IMR-90 (cell line): ENCODE results near the gene SOX1. TPM values are rescaled to one million over a fixed set of nuclear protein-coding genes. Genes with fewer than 3 reads are reported as not detected.

Experiments used
- ATAC-seq: fragments of 200-7000 bp; cut with Tn5 transposase; 2 replicates; pipeline ENCODE4 v1.9.1; 2020; ENCODE audit warnings: low read depth, mild to moderate bottlenecking, moderate library complexity
- BruUV-seq: library from RNA; stranded (reverse); fragments of 400-500 nt; replicated peaks from 2 replicates; lab custom pipeline; 2021; lab: Mats Ljungman, UMichigan
- CTCF ChIA-PET: fragments of 300-600 bp; formaldehyde crosslinking; extraction: SDS; loops from one replicate; lab custom pipeline; 2021; ENCODE audit warnings: antibody characterized with exemption; lab: Yijun Ruan, JAX
- POLR2A ChIA-PET: fragments of 300-600 bp; sonication (Branson Sonifier 250); formaldehyde crosslinking; loops from one replicate; lab custom pipeline; 2022; ENCODE audit warnings: antibody characterized with exemption; ENCODE audit not compliant: unreplicated experiment; lab: Charles Lee
- DNase-seq: peaks from one replicate; pipeline ENCODE4 v3.0.0; 2013
- H2AFZ ChIP-seq: replicated peaks from 2 replicates; pipeline ENCODE3; 2013; ENCODE audit warnings: low read length, mild to moderate bottlenecking; ENCODE audit not compliant: poor library complexity
- H2AK5ac ChIP-seq: 2 replicates; pipeline ENCODE4 v1.6.1; 2013; ENCODE audit warnings: low read depth, low read length, inconsistent platforms
- H2AK9ac ChIP-seq: replicated peaks from 2 replicates; pipeline ENCODE3; 2013; ENCODE audit warnings: mild to moderate bottlenecking, low read depth, low read length, moderate library complexity; ENCODE audit not compliant: poor library complexity
- H2BK120ac ChIP-seq: 2 replicates; pipeline ENCODE4 v1.6.1; 2013; ENCODE audit warnings: low read depth, low read length, inconsistent platforms
- H2BK15ac ChIP-seq: 3 replicates; pipeline ENCODE4 v1.6.1; 2013; ENCODE audit warnings: low read depth, low read length, inconsistent platforms
- H2BK20ac ChIP-seq: 2 replicates; pipeline ENCODE4 v1.6.1; 2013; ENCODE audit warnings: low read depth, mild to moderate bottlenecking, inconsistent platforms, low read length, moderate library complexity
- H2BK5ac ChIP-seq: 2 replicates; pipeline ENCODE4 v1.6.1; 2013; ENCODE audit warnings: mild to moderate bottlenecking, low read depth, low read length, inconsistent platforms; ENCODE audit not compliant: poor library complexity, severe bottlenecking
- H3K14ac ChIP-seq: replicated peaks from 2 replicates; pipeline ENCODE4 v1.6.1; 2013; ENCODE audit warnings: low read depth, low read length, inconsistent platforms
- H3K18ac ChIP-seq: 2 replicates; pipeline ENCODE4 v1.6.1; 2013; ENCODE audit warnings: low read depth, low read length, control low read depth
- H3K23ac ChIP-seq: 2 replicates; pipeline ENCODE4 v1.6.1; 2013; ENCODE audit warnings: low read depth, low read length, inconsistent platforms
- H3K27ac ChIP-seq: 2 replicates; pipeline ENCODE4 v1.5.1; 2013; ENCODE audit warnings: mild to moderate bottlenecking, control low read depth, low read length; ENCODE audit not compliant: insufficient read depth
- H3K27me3 ChIP-seq: 2 replicates; pipeline ENCODE4 v1.6.1; 2013; ENCODE audit warnings: low read length; ENCODE audit not compliant: control insufficient read depth, insufficient read depth
- H3K36me3 ChIP-seq: 2 replicates; pipeline ENCODE4 v1.6.1; 2013; ENCODE audit warnings: low read length, mixed read lengths; ENCODE audit not compliant: control insufficient read depth, insufficient read depth
- H3K4ac ChIP-seq: 2 replicates; pipeline ENCODE4 v1.6.1; 2013; ENCODE audit warnings: low read depth, low read length, inconsistent platforms
- H3K4me1 ChIP-seq: 2 replicates; pipeline ENCODE4 v1.6.1; 2013; ENCODE audit warnings: low read length, mixed read lengths; ENCODE audit not compliant: control insufficient read depth, insufficient read depth
- H3K4me2 ChIP-seq: 2 replicates; pipeline ENCODE4 v1.6.1; 2013; ENCODE audit warnings: low read depth, mild to moderate bottlenecking, control low read depth, low read length, moderate library complexity
- H3K4me3 ChIP-seq: 2 replicates; pipeline ENCODE4 v1.5.1; 2013; ENCODE audit warnings: low read depth, mild to moderate bottlenecking, control low read depth, low read length, moderate library complexity; ENCODE audit not compliant: insufficient read depth
- H3K56ac ChIP-seq: 2 replicates; pipeline ENCODE4 v1.6.1; 2013; ENCODE audit warnings: low read length, inconsistent platforms; ENCODE audit not compliant: insufficient read depth; ENCODE audit errors: extremely low read depth
- H3K79me1 ChIP-seq, 2 experiments: 2 replicates each; pipeline ENCODE4 v1.6.1; 2013; ENCODE audit warnings: low read length in 2 of 2, inconsistent platforms in 1 of 2, low read depth in 1 of 2
- H3K9ac ChIP-seq: 2 replicates; pipeline ENCODE4 v1.6.1; 2013; ENCODE audit warnings: low read depth, low read length, control low read depth
- H3K9me1 ChIP-seq: 2 replicates; pipeline ENCODE4 v1.6.1; 2013; ENCODE audit warnings: low read length, inconsistent platforms; ENCODE audit not compliant: insufficient read depth
- H3K9me3 ChIP-seq: 2 replicates; pipeline ENCODE4 v1.6.1; 2013; ENCODE audit warnings: low read length; ENCODE audit not compliant: control insufficient read depth, insufficient read depth
- H4K20me1 ChIP-seq: 2 replicates; pipeline ENCODE4 v1.6.1; 2013; ENCODE audit warnings: low read length, inconsistent platforms; ENCODE audit not compliant: insufficient read depth
- H4K5ac ChIP-seq: 2 replicates; pipeline ENCODE4 v1.6.1; 2013; ENCODE audit warnings: mild to moderate bottlenecking, low read depth, low read length, control low read depth
- H4K8ac ChIP-seq, 2 experiments: 2 replicates each; pipeline ENCODE4 v1.6.1; 2013; ENCODE audit warnings: low read depth in 2 of 2, low read length in 2 of 2, control low read depth in 1 of 2, inconsistent platforms in 1 of 2
- H4K91ac ChIP-seq: 2 replicates; pipeline ENCODE4 v1.6.1; 2013; ENCODE audit warnings: low read depth, low read length, inconsistent platforms; ENCODE audit not compliant: insufficient read depth
- CEBPB ChIP-seq: IDR thresholded peaks from 2 replicates; pipeline ENCODE4 v1.6.1; 2012; ENCODE audit warnings: low read depth, low read length, improper control_type of control experiment
- CHD1 ChIP-seq: IDR thresholded peaks from 2 replicates; pipeline ENCODE4 v1.6.1; 2012; ENCODE audit warnings: low read depth, low read length, improper control_type of control experiment
- FOS ChIP-seq: fragments of 150-350 bp; IDR thresholded peaks from 2 replicates; pipeline ENCODE4 v1.6.1; 2016; ENCODE audit warnings: low read depth, low read length
- MAZ ChIP-seq: IDR thresholded peaks from 2 replicates; pipeline ENCODE4 v1.6.1; 2012; ENCODE audit warnings: low read depth, mild to moderate bottlenecking, low read length, improper control_type of control experiment, moderate library complexity, borderline replicate concordance
- MXI1 ChIP-seq: IDR thresholded peaks from 2 replicates; pipeline ENCODE4 v1.6.1; 2012; ENCODE audit warnings: low read depth, mild to moderate bottlenecking, low read length, moderate library complexity, borderline replicate concordance
- NFE2L2 ChIP-seq: fragments of 150-350 bp; IDR thresholded peaks from 2 replicates; pipeline ENCODE4 v1.6.1; 2016; ENCODE audit warnings: low read depth, mild to moderate bottlenecking, low read length
- POLR2A ChIP-seq: IDR thresholded peaks from 2 replicates; pipeline ENCODE4 v1.6.1; 2012; ENCODE audit warnings: mild to moderate bottlenecking, low read depth, low read length
- RAD21 ChIP-seq: IDR thresholded peaks from 2 replicates; pipeline ENCODE4 v1.6.1; 2012; ENCODE audit warnings: low read length, improper control_type of control experiment
- RCOR1 ChIP-seq: IDR thresholded peaks from 2 replicates; pipeline ENCODE4 v1.6.1; 2012; ENCODE audit warnings: mild to moderate bottlenecking, low read length, improper control_type of control experiment; ENCODE audit not compliant: insufficient replicate concordance
- SMC3 ChIP-seq: fragments of 150-350 bp; IDR thresholded peaks from 2 replicates; pipeline ENCODE4 v1.6.1; 2016; ENCODE audit warnings: low read depth, mild to moderate bottlenecking, antibody characterized with exemption, low read length, moderate library complexity
- WGBS, 2 experiments: methylation state at CpG; one replicate each; pipeline versions ENCODE4 v1.1.5 to v1.1.7; 2013; ENCODE audit warnings: missing lambda C conversion rate in 2 of 2; ENCODE audit not compliant: insufficient read length in 1 of 2; ENCODE audit errors: extremely low coverage in 2 of 2; 5-methylcytosine and 5-hydroxymethylcytosine counted together
- dilution Hi-C: fragments of 300-500 bp; cut with HindIII; formaldehyde crosslinking; loops from one replicate; pipeline ENCODE4 v1.14.3; 2018; ENCODE audit warnings: low sequenced_read_pairs; ENCODE audit not compliant: unreplicated experiment
- in situ Hi-C: fragments of 300-500 bp; cut with MboI; formaldehyde crosslinking; loops from 3 replicates; pipeline ENCODE4 v1.14.3; 2019; ENCODE audit warnings: low sequenced_read_pairs, inconsistent platforms, mixed read lengths
- intact Hi-C: fragments of 100-400 bp; cut with micrococcal nuclease; formaldehyde crosslinking; loops from 2 replicates; pipeline ENCODE4 v1.10.0; 2022
- polyA plus RNA-seq, 3 experiments: library from polyadenylated mRNA; depleted of rRNA; stranded (reverse); fragments of >200 nt; gene quantifications; 2 replicates each; pipeline ENCODE4 v1.2.3, GENCODE V29; 2012; ENCODE audit warnings: low replicate concordance in 1 of 3
- total RNA-seq: library from RNA; depleted of rRNA; stranded (reverse); fragments of >200 nt; gene quantifications from 2 replicates; pipeline ENCODE4 v1.2.3, GENCODE V29; 2012
- TF ChIP-seq, protein P1 (sequence below): fragments of 150-350 bp; IDR thresholded peaks from 2 replicates; pipeline ENCODE4 v1.6.1; 2016; ENCODE audit warnings: low read depth, mild to moderate bottlenecking, low read length, moderate library complexity, borderline replicate concordance
- TF ChIP-seq, protein P2 (sequence below): conservative IDR thresholded peaks from 2 replicates; pipeline ENCODE4 v1.5.1; 2012; ENCODE audit warnings: mild to moderate bottlenecking, low read depth, low read length, improper control_type of control experiment
- TF ChIP-seq, protein P3 (sequence below): fragments of 150-350 bp; IDR thresholded peaks from 2 replicates; pipeline ENCODE4 v1.6.1; 2017; ENCODE audit warnings: mild to moderate bottlenecking, antibody characterized with exemption, low read length, low read depth

The SOX1 gene
- total and polyA plus RNA-seq, 2 of the 4 experiments (the other 2 are of a cell fraction), result not detected

DNA sequence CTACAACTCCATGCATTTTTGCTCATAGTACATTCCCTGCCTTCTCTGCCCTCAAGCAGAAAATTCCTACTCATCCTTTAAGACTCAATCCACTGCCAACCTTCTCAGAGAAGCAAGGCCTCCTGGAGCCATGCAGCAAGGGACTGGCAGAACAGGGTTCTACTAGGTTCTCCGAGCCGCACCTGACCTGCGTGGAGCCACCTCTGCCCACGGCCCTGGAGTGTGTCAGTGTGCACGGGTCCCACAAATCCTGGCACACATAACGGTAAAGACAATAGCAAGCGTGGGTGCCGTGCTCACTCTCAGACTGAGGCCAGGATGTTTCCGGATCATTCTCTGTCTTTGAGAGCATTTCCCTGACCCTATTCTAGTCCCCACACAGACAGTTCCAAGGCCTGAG lies 30.0 kb downstream of the SOX1 start:
- BruUV-seq, result no TSS peak
- ChIA-PET CTCF (no interaction called here), POLR2A (no interaction called here)
- H2AK9ac ChIP-seq, result no peak overlapping the region
- H4K5ac ChIP-seq, result no peak overlapping the region
- 80% methylated on average over 1 of the region's 9 CpGs; no CpG with 5 or more reads in 1 of the 2 experiments for WGBS, 2 experiments
- ATAC-seq (no peak), DNase-seq (no peak)
- H2BK20ac ChIP-seq, result no peak overlapping the region
- H3K4me2 ChIP-seq, result no peak overlapping the region
- H3K23ac ChIP-seq, result no peak overlapping the region
- no peak overlapping the region for H2BK120ac ChIP-seq
- no peaks in the 10 kb centered on the region for H3K36me3 ChIP-seq
- no peak overlapping the region for H2AK5ac ChIP-seq
- no peak overlapping the region for H4K91ac ChIP-seq
- no peaks in the 10 kb centered on the region for H3K4me1 ChIP-seq
- no peak overlapping the region for H3K27ac ChIP-seq
- TF ChIP-seq NFE2L2 (no peak), RAD21 (no peak), FOS (no peak), MXI1 (no peak), CHD1 (no peak), MAZ (no peak), RCOR1 (no peak), POLR2A (no peak), CEBPB (no peak), SMC3 (no peak)
- TF ChIP-seq, protein P1, sequence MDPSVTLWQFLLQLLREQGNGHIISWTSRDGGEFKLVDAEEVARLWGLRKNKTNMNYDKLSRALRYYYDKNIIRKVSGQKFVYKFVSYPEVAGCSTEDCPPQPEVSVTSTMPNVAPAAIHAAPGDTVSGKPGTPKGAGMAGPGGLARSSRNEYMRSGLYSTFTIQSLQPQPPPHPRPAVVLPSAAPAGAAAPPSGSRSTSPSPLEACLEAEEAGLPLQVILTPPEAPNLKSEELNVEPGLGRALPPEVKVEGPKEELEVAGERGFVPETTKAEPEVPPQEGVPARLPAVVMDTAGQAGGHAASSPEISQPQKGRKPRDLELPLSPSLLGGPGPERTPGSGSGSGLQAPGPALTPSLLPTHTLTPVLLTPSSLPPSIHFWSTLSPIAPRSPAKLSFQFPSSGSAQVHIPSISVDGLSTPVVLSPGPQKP, result no peak
- TF ChIP-seq, protein P2, sequence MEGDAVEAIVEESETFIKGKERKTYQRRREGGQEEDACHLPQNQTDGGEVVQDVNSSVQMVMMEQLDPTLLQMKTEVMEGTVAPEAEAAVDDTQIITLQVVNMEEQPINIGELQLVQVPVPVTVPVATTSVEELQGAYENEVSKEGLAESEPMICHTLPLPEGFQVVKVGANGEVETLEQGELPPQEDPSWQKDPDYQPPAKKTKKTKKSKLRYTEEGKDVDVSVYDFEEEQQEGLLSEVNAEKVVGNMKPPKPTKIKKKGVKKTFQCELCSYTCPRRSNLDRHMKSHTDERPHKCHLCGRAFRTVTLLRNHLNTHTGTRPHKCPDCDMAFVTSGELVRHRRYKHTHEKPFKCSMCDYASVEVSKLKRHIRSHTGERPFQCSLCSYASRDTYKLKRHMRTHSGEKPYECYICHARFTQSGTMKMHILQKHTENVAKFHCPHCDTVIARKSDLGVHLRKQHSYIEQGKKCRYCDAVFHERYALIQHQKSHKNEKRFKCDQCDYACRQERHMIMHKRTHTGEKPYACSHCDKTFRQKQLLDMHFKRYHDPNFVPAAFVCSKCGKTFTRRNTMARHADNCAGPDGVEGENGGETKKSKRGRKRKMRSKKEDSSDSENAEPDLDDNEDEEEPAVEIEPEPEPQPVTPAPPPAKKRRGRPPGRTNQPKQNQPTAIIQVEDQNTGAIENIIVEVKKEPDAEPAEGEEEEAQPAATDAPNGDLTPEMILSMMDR, result no peak
- TF ChIP-seq, protein P3, sequence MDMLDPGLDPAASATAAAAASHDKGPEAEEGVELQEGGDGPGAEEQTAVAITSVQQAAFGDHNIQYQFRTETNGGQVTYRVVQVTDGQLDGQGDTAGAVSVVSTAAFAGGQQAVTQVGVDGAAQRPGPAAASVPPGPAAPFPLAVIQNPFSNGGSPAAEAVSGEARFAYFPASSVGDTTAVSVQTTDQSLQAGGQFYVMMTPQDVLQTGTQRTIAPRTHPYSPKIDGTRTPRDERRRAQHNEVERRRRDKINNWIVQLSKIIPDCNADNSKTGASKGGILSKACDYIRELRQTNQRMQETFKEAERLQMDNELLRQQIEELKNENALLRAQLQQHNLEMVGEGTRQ, result no peak
- no peaks in the 10 kb centered on the region for H4K20me1 ChIP-seq
- no peak overlapping the region for H3K4ac ChIP-seq
- no peak overlapping the region for H3K56ac ChIP-seq
- H2AFZ ChIP-seq, result no peak overlapping the region
- intact Hi-C loops (no loop called here), in situ Hi-C loops (loop anchor here (25.0 kb wide), 1 partner anchor 515 kb away; no protein-coding TSS in a partner anchor), dilution Hi-C loops (no loop called here)
- H3K79me1 ChIP-seq, result no peaks in the 10 kb centered on the region
- H3K14ac ChIP-seq, result no peak overlapping the region
- no peak overlapping the region for H4K8ac ChIP-seq
- H3K9me1 ChIP-seq, result no peaks in the 10 kb centered on the region
- no peaks in the 10 kb centered on the region for H3K27me3 ChIP-seq
- no peak overlapping the region for H2BK5ac ChIP-seq
- no peak overlapping the region for H3K4me3 ChIP-seq
- H3K18ac ChIP-seq, result no peak overlapping the region
- H3K9ac ChIP-seq, result no peak overlapping the region
- H2BK15ac ChIP-seq, result no peak overlapping the region
- H3K9me3 ChIP-seq, result peaks cover 17% of the 10 kb centered on the region
